Hippocampal formation (tissue), 2 donors: ENCODE data around the gene BRF1.

Experiments used
- DNase-seq, 2 donors: peaks; one replicate each; lab custom pipeline; 2025; lab: John Stamatoyannopoulos, UW

The BRF1 gene

GRCh38 chr14:105267820-105268548 lies 32.8 kb downstream of the BRF1 start:
- DNase-seq: no peak

GRCh38 chr14:105261781-105262180 lies 39.0 kb downstream of the BRF1 start:
- DNase-seq: no peak

GRCh38 chr14:105260959-105261358 lies 39.8 kb downstream of the BRF1 start:
- no peak for DNase-seq

- DNase-seq: no peak
These were observed 42.0 kb downstream of the BRF1 start for GRCh38 chr14:105258846-105259245.

GRCh38 chr14:105257464-105257863 lies 43.3 kb downstream of the BRF1 start:
- no peak for DNase-seq

- no peak for DNase-seq
These were observed 44.4 kb downstream of the BRF1 start for GRCh38 chr14:105256292-105256960.

GRCh38 chr14:105255021-105255507 lies 45.7 kb downstream of the BRF1 start:
- no peak for DNase-seq

- DNase-seq: no peak
These were observed 47.5 kb downstream of the BRF1 start for GRCh38 chr14:105253329-105253682.

GRCh38 chr14:105252552-105253328 lies 48.1 kb downstream of the BRF1 start:
- DNase-seq: no peak

- no peak for DNase-seq
These were observed 48.9 kb downstream of the BRF1 start for GRCh38 chr14:105251920-105252319.

GRCh38 chr14:105250986-105251385 lies 49.8 kb downstream of the BRF1 start:
- DNase-seq: no peak

GRCh38 chr14:105250008-105250366 lies 50.8 kb downstream of the BRF1 start:
- no peak for DNase-seq

GRCh38 chr14:105249182-105250007 lies 51.4 kb downstream of the BRF1 start:
- no peak for DNase-seq

- DNase-seq: peak; percentile 70 to 80
These were observed 52.2 kb downstream of the BRF1 start, which contains the start of gene BTBD6 for GRCh38 chr14:105248368-105249181. Gene BTBD6, plus strand, starts transcription at chr14:105248533. Its CDS starts 179 bp downstream, at chr14:105248712.

- DNase-seq: no peak
These were observed 53.0 kb downstream of the BRF1 start for GRCh38 chr14:105247715-105248367.

GRCh38 chr14:105247026-105247425 lies 53.8 kb downstream of the BRF1 start:
- no peak for DNase-seq

- no peak for DNase-seq
These were observed 56.5 kb downstream of the BRF1 start for GRCh38 chr14:105244334-105244733.

GRCh38 chr14:105241641-105242040 lies 59.2 kb downstream of the BRF1 start:
- no peak for DNase-seq

GRCh38 chr14:105240811-105241576 lies 59.8 kb downstream of the BRF1 start:
- no peak for DNase-seq
